ENCODE measurements around the gene NFASC. TPM values are rescaled to one million over a fixed set of nuclear protein-coding genes. Genes with fewer than 3 reads are reported as not detected.

The NFASC gene
- total and polyA plus RNA-seq, 4 donors, result 4.3 to 92.7 (median 32.8) TPM

GRCh38 chr1:204846546-204846945, 24.1 kb upstream of the NFASC start:
- 70 to 87% methylated on average over 3 of the region's 3 CpGs for whole genome bisulfite sequencing, 2 donors
- intact Hi-C loops (cut with DNase I), result no loop called here
- DNase-seq, result no peak
- no peaks in the 10 kb centered on the region for H3K36me3 ChIP-seq (ENCODE audit: control insufficient read depth in 1 of 2, insufficient read depth in 2 of 2, low read length in 1 of 2)
- no peaks in the 10 kb centered on the region for H3K9me3 ChIP-seq (ENCODE audit: control insufficient read depth, low read length)
- no peak overlapping the region for H3K27ac ChIP-seq (ENCODE audit: low read depth in 1 of 2, low read length in 2 of 2)
- no peaks in the 10 kb centered on the region for H3K4me1 ChIP-seq (ENCODE audit: control insufficient read depth in 1 of 2, insufficient read depth in 2 of 2, low read length in 2 of 2)
- H3K27me3 ChIP-seq (ENCODE audit: control insufficient read depth in 1 of 2, insufficient read depth in 2 of 2, low read length in 1 of 2), result no peaks in the 10 kb centered on the region
- no peak for ATAC-seq (ENCODE audit: low FRiP score)
- no peak overlapping the region for H3K4me3 ChIP-seq (ENCODE audit: low read length in 2 of 2)

GRCh38 chr1:204848579-204848978, 22.1 kb upstream of the NFASC start:
- no peaks in the 10 kb centered on the region for H3K36me3 ChIP-seq (ENCODE audit: control insufficient read depth in 1 of 2, insufficient read depth in 2 of 2, low read length in 1 of 2)
- no peaks in the 10 kb centered on the region for H3K9me3 ChIP-seq (ENCODE audit: control insufficient read depth, low read length)
- ATAC-seq (ENCODE audit: low FRiP score) (no peak), DNase-seq (no peak)
- no peaks in the 10 kb centered on the region for H3K27me3 ChIP-seq (ENCODE audit: control insufficient read depth in 1 of 2, insufficient read depth in 2 of 2, low read length in 1 of 2)
- intact Hi-C loops (cut with DNase I), result no loop called here
- H3K27ac ChIP-seq (ENCODE audit: low read depth in 1 of 2, low read length in 2 of 2), result no peak overlapping the region
- H3K4me1 ChIP-seq (ENCODE audit: control insufficient read depth in 1 of 2, insufficient read depth in 2 of 2, low read length in 2 of 2), result no peaks in the 10 kb centered on the region
- H3K4me3 ChIP-seq (ENCODE audit: low read length in 2 of 2), result no peak overlapping the region
- 62 to 73% methylated on average over 5 of the region's 5 CpGs for WGBS, 2 donors

GRCh38 chr1:204852854-204853253, 17.8 kb upstream of the NFASC start:
- intact Hi-C loops (cut with DNase I), result no loop called here
- Histone ChIP-seq H3K36me3 (ENCODE audit: control insufficient read depth in 1 of 2, insufficient read depth in 2 of 2, low read length in 1 of 2) (no peaks in the 10 kb centered on the region), H3K4me1 (ENCODE audit: control insufficient read depth in 1 of 2, insufficient read depth in 2 of 2, low read length in 2 of 2) (no peaks in the 10 kb centered on the region), H3K9me3 (ENCODE audit: control insufficient read depth, low read length) (no peaks in the 10 kb centered on the region), H3K4me3 (ENCODE audit: low read length in 2 of 2) (no peak overlapping the region), H3K27ac (ENCODE audit: low read depth in 1 of 2, low read length in 2 of 2) (no peak overlapping the region), H3K27me3 (ENCODE audit: control insufficient read depth in 1 of 2, insufficient read depth in 2 of 2, low read length in 1 of 2) (no peaks in the 10 kb centered on the region)
- DNase-seq (no peak), ATAC-seq (ENCODE audit: low FRiP score) (no peak)
- WGBS, 2 donors, result 80 to 91% methylated on average over 2 of the region's 2 CpGs

DNA sequence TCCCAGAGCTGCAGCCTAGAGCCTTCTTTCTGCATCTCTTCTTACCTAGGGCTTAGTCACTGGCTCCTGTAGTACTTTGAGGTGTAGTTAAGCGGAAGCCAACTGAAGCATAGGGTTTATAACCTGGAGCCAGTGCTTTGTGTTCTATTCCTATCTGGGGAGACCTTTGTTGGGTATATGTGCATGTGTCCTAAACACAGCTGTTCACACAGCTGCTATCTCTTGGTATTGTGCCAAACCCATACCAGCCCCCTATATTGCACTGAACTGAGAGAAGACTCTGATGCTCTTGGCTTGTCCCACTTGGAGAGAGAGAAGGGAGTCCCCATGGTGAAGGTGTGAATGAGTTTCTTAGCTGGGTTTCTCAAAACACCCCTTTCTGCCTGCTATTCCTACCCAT, 17.2 kb upstream of the NFASC start:
- DNase-seq (no peak), ATAC-seq (ENCODE audit: low FRiP score) (no peak)
- Histone ChIP-seq H3K4me1 (ENCODE audit: control insufficient read depth in 1 of 2, insufficient read depth in 2 of 2, low read length in 2 of 2) (no peaks in the 10 kb centered on the region), H3K4me3 (ENCODE audit: low read length in 2 of 2) (no peak overlapping the region), H3K36me3 (ENCODE audit: control insufficient read depth in 1 of 2, insufficient read depth in 2 of 2, low read length in 1 of 2) (no peaks in the 10 kb centered on the region), H3K27ac (ENCODE audit: low read depth in 1 of 2, low read length in 2 of 2) (no peak overlapping the region), H3K27me3 (ENCODE audit: control insufficient read depth in 1 of 2, insufficient read depth in 2 of 2, low read length in 1 of 2) (no peaks in the 10 kb centered on the region), H3K9me3 (ENCODE audit: control insufficient read depth, low read length) (no peaks in the 10 kb centered on the region)
- intact Hi-C loops (cut with DNase I), result no loop called here
- 94 to 96% methylated on average over 1 of the region's 1 CpG for WGBS, 2 donors

DNA sequence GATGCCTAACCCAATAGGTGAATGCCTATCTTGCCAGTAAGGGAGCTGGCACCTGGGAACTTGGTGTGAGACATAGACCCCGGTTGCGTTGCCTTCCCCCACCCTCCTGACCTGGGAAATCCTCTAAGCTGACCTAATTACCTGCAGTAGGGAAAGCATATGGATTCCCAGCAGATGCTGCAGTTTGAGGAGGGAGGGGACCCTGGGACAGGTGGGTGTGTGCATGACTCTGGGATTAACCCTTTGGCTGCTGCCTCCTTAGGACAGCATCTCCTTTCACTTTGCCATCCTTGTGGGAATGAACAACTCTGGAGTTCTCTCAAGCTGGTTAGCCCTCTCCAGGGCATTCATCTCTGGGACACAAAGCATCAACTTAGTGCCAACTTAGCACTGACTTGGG, 16.4 kb upstream of the NFASC start:
- DNase-seq (no peak), ATAC-seq (ENCODE audit: low FRiP score) (no peak)
- Histone ChIP-seq H3K4me3 (ENCODE audit: low read length in 2 of 2) (no peak overlapping the region), H3K4me1 (ENCODE audit: control insufficient read depth in 1 of 2, insufficient read depth in 2 of 2, low read length in 2 of 2) (no peaks in the 10 kb centered on the region), H3K36me3 (ENCODE audit: control insufficient read depth in 1 of 2, insufficient read depth in 2 of 2, low read length in 1 of 2) (no peaks in the 10 kb centered on the region), H3K9me3 (ENCODE audit: control insufficient read depth, low read length) (no peaks in the 10 kb centered on the region), H3K27ac (ENCODE audit: low read depth in 1 of 2, low read length in 2 of 2) (no peak overlapping the region), H3K27me3 (ENCODE audit: control insufficient read depth in 1 of 2, insufficient read depth in 2 of 2, low read length in 1 of 2) (no peaks in the 10 kb centered on the region)
- intact Hi-C loops (cut with DNase I), result no loop called here
- 51 to 54% methylated on average over 2 of the region's 2 CpGs for WGBS, 2 donors

DNA sequence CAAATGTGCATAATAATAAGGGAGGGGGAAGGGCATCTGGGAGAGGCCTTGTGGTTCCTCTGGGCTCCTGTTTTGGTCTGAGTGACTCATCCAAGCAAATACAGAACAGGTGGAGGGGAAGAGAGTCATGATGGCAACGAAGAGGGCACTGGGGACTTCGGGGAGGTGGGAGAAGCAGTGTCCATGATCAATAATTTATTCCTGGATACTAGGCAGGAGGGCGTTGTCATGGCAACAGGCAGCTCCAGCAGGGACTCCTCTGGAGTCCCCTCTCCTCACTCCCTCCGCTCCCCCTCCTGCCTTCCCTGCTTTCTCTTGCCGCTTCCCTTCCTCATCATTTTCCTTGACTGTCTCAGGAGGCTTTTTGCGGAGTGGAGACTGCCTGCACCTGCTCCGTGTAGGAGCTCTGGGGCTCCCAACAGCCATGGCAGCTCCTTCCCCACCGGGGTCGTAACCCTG, 12.3 kb upstream of the NFASC start:
- H3K27ac ChIP-seq (ENCODE audit: low read depth in 1 of 2, low read length in 2 of 2), result no peak overlapping the region
- no peak for DNase-seq

GRCh38 chr1:204859861-204860267, 10.8 kb upstream of the NFASC start:
- DNase-seq (no peak), ATAC-seq (ENCODE audit: low FRiP score) (no peak)
- H3K4me1 ChIP-seq (ENCODE audit: control insufficient read depth in 1 of 2, insufficient read depth in 2 of 2, low read length in 2 of 2), result no peaks in the 10 kb centered on the region
- 71 to 73% methylated on average over 4 of the region's 4 CpGs for WGBS, 2 donors
- H3K4me3 ChIP-seq (ENCODE audit: low read length in 2 of 2), result no peak overlapping the region
- intact Hi-C loops (cut with DNase I), result no loop called here
- no peak overlapping the region for H3K27ac ChIP-seq (ENCODE audit: low read depth in 1 of 2, low read length in 2 of 2)
- H3K36me3 ChIP-seq (ENCODE audit: control insufficient read depth in 1 of 2, insufficient read depth in 2 of 2, low read length in 1 of 2), result no peaks in the 10 kb centered on the region
- H3K27me3 ChIP-seq (ENCODE audit: control insufficient read depth in 1 of 2, insufficient read depth in 2 of 2, low read length in 1 of 2), result no peaks in the 10 kb centered on the region
- no peaks in the 10 kb centered on the region for H3K9me3 ChIP-seq (ENCODE audit: control insufficient read depth, low read length)

More for the DNA sequence above, 12.3 kb upstream of the NFASC start:
- Histone ChIP-seq H3K4me1 (ENCODE audit: control insufficient read depth in 1 of 2, insufficient read depth in 2 of 2, low read length in 2 of 2) (no peaks in the 10 kb centered on the region), H3K36me3 (ENCODE audit: control insufficient read depth in 1 of 2, insufficient read depth in 2 of 2, low read length in 1 of 2) (no peaks in the 10 kb centered on the region), H3K27me3 (ENCODE audit: control insufficient read depth in 1 of 2, insufficient read depth in 2 of 2, low read length in 1 of 2) (no peaks in the 10 kb centered on the region), H3K4me3 (ENCODE audit: low read length in 2 of 2) (no peak overlapping the region), H3K9me3 (ENCODE audit: control insufficient read depth, low read length) (no peaks in the 10 kb centered on the region)
- intact Hi-C loops (cut with DNase I), result no loop called here
- no peak for ATAC-seq (ENCODE audit: low FRiP score)
- WGBS, 2 donors, result 52 to 55% methylated on average over 9 of the region's 9 CpGs

DNA sequence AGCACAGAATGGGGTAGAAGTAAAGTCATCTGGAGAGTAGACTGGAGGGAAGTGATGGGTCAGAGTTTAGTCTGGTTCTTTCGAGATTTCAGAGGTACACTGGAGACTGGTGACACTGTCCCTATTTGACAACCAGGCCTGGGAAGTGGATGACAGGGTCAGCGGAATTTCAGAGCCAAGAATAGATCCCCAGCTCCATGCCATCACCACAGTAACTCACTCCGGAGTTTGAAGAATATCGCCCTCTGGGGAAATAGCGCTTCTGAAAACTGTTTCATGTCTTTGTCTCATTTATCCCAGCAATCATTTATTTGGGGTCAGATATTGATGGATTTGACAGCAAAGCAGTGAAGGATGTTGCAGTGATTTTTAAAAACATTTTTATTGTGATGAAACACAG, 7.6 kb upstream of the NFASC start:
- WGBS, 2 donors, result 35 to 43% methylated on average over 5 of the region's 5 CpGs
- H3K27me3 ChIP-seq (ENCODE audit: control insufficient read depth in 1 of 2, insufficient read depth in 2 of 2, low read length in 1 of 2), result no peaks in the 10 kb centered on the region
- H3K36me3 ChIP-seq (ENCODE audit: control insufficient read depth in 1 of 2, insufficient read depth in 2 of 2, low read length in 1 of 2), result no peaks in the 10 kb centered on the region
- H3K4me1 ChIP-seq (ENCODE audit: control insufficient read depth in 1 of 2, insufficient read depth in 2 of 2, low read length in 2 of 2), result no peaks in the 10 kb centered on the region
- H3K4me3 ChIP-seq (ENCODE audit: low read length in 2 of 2), result no peak overlapping the region
- ATAC-seq (ENCODE audit: low FRiP score) (no peak), DNase-seq (no peak)
- intact Hi-C loops (cut with DNase I), result no loop called here
- no peaks in the 10 kb centered on the region for H3K9me3 ChIP-seq (ENCODE audit: control insufficient read depth, low read length)
- no peak overlapping the region for H3K27ac ChIP-seq (ENCODE audit: low read depth in 1 of 2, low read length in 2 of 2)

DNA sequence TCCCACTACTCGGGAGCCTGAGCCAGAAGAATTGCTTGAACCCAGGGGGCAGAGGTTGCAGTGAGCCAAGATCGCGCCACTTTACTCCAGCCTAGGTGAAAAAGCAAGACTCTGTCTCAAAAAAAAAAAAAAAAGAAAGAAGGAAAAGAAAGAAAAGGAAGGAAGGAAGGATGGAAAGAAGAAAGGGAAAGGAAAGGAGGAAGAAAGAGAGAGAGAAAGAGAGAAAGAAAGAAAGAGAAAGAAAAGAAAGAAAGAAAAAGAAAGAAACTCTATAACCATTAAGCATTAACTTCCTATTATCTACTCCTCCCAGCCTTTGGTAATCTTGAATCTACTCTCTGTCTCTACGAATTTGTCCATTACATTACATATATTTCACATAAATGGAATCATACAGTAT, 6.9 kb upstream of the NFASC start:
- 83 to 88% methylated on average over 4 of the region's 4 CpGs for WGBS, 2 donors
- DNase-seq, result no peak
- intact Hi-C loops (cut with DNase I), result no loop called here
- H3K4me1 ChIP-seq (ENCODE audit: control insufficient read depth in 1 of 2, insufficient read depth in 2 of 2, low read length in 2 of 2), result no peaks in the 10 kb centered on the region
- no peaks in the 10 kb centered on the region for H3K36me3 ChIP-seq (ENCODE audit: control insufficient read depth in 1 of 2, insufficient read depth in 2 of 2, low read length in 1 of 2)
- no peak overlapping the region for H3K4me3 ChIP-seq (ENCODE audit: low read length in 2 of 2)
- ATAC-seq (ENCODE audit: low FRiP score), result no peak
- no peaks in the 10 kb centered on the region for H3K27me3 ChIP-seq (ENCODE audit: control insufficient read depth in 1 of 2, insufficient read depth in 2 of 2, low read length in 1 of 2)
- H3K9me3 ChIP-seq (ENCODE audit: control insufficient read depth, low read length), result no peaks in the 10 kb centered on the region
- H3K27ac ChIP-seq (ENCODE audit: low read depth in 1 of 2, low read length in 2 of 2), result no peak overlapping the region

All from aorta (tissue), 5 donors.